ENCODE results near the gene SRMS.

The SRMS gene

DNA sequence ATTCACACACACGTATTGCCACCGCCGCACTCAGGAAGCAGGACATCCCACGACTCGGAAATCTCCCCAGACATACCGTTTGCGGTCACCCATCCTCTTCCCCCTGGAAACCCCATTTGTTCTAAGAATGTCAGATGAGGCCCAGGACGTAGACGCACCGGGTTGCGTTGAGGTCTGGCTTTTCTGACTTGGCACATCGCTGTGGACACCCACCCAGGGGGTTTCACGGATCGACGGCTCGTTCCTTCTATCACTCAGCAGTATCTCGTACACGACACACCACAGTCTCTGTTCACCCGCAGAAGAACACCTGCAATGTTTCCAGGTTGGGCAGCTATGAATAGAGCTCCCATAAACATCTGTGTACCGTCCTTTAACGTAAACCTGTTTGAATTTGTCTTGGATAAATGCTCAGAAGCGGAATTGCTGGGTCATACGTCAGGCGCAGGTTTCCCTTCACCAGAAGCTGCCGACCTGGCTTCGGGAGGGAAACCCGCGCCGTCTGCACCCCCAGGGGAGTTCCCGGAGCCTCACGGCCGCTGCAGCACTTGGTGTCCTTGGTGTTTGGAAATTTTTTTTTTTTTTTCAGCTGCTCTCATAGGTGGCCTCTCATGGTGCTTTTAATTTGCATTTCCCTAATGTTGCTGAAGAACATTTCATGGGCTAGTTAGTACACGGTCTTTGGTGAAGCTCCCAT lies 39.3 kb downstream of the SRMS start:
- no peaks in the 10 kb centered on the region for H3K4me1 Mint-ChIP-seq
- no peaks in the 10 kb centered on the region for H3K36me3 Mint-ChIP-seq (ENCODE audit: insufficient read depth)
- ATAC-seq (replicated peaks; ENCODE audit: extremely low read depth, poor library complexity, severe bottlenecking) (no peak), DNase-seq (ENCODE audit: low spot score in 2 of 2) (no peak)
- peaks cover 74% of the 10 kb centered on the region for H3K27me3 Mint-ChIP-seq
- no peaks in the 10 kb centered on the region for H3K9me3 Mint-ChIP-seq
- no peak overlapping the region for H3K4me3 Mint-ChIP-seq
- H3K27ac Mint-ChIP-seq (ENCODE audit: low read depth): no peak overlapping the region

DNA sequence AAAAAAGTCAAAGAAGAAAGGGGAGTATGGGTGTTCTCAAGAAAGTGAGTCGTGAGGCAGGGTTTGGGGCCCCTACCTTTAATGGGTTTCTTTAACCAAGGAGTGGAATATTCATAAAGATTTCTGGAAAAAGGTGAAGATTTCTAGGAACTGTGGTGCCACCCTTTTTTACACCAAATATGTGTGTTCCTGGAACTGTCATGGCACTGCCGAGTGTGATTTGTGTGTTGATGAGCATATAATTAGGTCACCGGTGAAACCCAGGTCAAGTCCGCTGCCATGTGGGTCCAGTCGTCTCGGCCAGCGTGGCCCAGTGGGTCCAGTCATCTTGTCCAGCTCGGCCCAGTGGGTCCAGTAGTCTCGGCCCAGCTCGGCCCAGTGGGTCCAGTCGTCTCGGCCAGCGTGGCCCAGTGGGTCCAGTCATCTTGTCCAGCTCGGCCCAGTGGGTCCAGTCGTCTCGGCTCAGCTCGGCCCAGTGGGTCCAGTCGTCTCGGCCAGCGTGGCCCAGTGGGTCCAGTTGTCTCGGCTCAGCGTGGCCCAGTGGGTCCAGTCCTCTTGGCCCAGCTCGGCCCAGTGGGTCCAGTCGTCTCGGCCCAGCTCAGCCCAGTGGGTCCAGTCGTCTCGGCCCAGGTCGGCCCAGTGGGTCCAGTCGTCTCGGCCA lies 40.3 kb downstream of the SRMS start:
- Mint-ChIP-seq H3K27me3 (peaks cover 64% of the 10 kb centered on the region), H3K27ac (ENCODE audit: low read depth) (no peak overlapping the region)

DNA sequence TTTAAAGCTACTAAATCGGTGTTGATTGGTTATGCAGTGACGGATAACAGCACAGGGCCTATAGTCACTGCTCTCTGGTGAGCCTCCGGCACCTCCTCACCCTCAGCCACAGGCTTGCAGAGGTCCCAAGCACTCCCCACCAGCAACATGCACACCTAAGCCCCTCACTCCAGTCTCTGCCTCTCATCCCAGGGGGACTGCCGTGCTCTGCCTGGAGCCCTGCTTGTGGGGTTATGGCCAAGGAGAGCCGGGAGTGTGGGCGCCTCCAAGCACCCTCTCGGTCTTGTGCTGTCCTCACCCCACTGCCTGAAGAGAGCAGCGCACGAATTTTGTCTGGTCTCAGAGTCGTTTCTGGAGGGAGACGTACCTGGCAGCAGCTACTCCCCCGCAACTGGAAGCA lies 41.8 kb downstream of the SRMS start:
- Mint-ChIP-seq H3K27me3 (peaks cover 53% of the 10 kb centered on the region), H3K9me3 (no peaks in the 10 kb centered on the region)

More for the DNA sequence above, 40.3 kb downstream of the SRMS start:
- H3K4me1 Mint-ChIP-seq: no peaks in the 10 kb centered on the region
- H3K9me3 Mint-ChIP-seq: no peaks in the 10 kb centered on the region
- ATAC-seq (replicated peaks; ENCODE audit: extremely low read depth, poor library complexity, severe bottlenecking) (no peak), DNase-seq (ENCODE audit: low spot score in 2 of 2) (no peak)
- no peaks in the 10 kb centered on the region for H3K36me3 Mint-ChIP-seq (ENCODE audit: insufficient read depth)
- no peak overlapping the region for H3K4me3 Mint-ChIP-seq

DNA sequence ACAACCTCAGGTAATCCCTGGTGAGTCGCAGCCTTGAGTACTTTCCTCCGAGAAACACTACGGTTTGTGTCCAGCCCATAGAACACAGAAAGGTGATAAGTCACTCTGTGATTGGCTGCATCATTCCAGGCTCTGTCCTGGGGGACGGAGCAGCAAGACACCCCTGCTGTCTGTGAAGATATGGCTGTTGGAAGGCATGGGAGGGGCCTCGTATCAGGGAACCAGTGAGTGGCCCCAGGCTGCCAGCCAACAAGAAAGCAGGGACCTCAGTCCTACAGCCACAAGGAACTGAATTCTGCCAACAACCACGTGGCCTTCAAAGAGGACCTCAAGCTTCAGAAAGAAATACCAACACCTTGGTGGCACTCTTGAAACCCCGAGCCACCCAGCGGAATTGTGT lies 42.3 kb downstream of the SRMS start:
- H3K9me3 Mint-ChIP-seq: no peaks in the 10 kb centered on the region
- no peaks in the 10 kb centered on the region for H3K4me1 Mint-ChIP-seq
- H3K27ac Mint-ChIP-seq (ENCODE audit: low read depth): no peak overlapping the region
- DNase-seq (ENCODE audit: low spot score in 2 of 2) (no peak), ATAC-seq (replicated peaks; ENCODE audit: extremely low read depth, poor library complexity, severe bottlenecking) (no peak)
- H3K4me3 Mint-ChIP-seq: no peak overlapping the region
- H3K36me3 Mint-ChIP-seq (ENCODE audit: insufficient read depth): no peaks in the 10 kb centered on the region
- H3K27me3 Mint-ChIP-seq: peaks cover 48% of the 10 kb centered on the region

More for the DNA sequence above, 41.8 kb downstream of the SRMS start:
- DNase-seq (ENCODE audit: low spot score in 2 of 2) (no peak), ATAC-seq (replicated peaks; ENCODE audit: extremely low read depth, poor library complexity, severe bottlenecking) (no peak)
- no peak overlapping the region for H3K27ac Mint-ChIP-seq (ENCODE audit: low read depth)
- no peaks in the 10 kb centered on the region for H3K36me3 Mint-ChIP-seq (ENCODE audit: insufficient read depth)
- H3K4me3 Mint-ChIP-seq: no peak overlapping the region
- H3K4me1 Mint-ChIP-seq: no peaks in the 10 kb centered on the region

DNA sequence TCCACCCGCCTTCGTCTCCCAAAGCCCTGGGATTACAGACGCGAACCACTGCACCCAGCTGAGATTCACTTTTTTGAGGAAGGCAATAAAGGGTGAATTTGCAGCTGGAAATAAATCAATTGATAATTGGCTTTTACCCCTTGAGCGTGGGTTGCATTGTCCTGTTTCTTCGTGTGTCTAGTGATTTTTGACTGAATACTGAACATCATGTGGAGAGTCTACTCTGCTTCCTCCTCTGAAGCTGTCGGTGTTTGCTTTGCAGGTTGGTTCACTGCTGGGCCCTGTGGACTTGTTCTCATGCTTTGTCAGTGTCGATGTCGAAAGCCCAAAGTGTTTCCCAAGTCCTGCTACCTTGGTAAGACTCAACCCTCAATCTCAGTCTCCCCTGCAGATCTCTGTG lies 42.9 kb downstream of the SRMS start:
- Mint-ChIP-seq H3K36me3 (ENCODE audit: insufficient read depth) (peaks cover 1% of the 10 kb centered on the region), H3K27ac (ENCODE audit: low read depth) (no peak overlapping the region), H3K4me1 (no peaks in the 10 kb centered on the region), H3K4me3 (no peak overlapping the region), H3K9me3 (no peaks in the 10 kb centered on the region), H3K27me3 (peaks cover 42% of the 10 kb centered on the region)
- no peak for ATAC-seq (replicated peaks; ENCODE audit: extremely low read depth, poor library complexity, severe bottlenecking)
- no peak for DNase-seq (ENCODE audit: low spot score in 2 of 2)

DNA sequence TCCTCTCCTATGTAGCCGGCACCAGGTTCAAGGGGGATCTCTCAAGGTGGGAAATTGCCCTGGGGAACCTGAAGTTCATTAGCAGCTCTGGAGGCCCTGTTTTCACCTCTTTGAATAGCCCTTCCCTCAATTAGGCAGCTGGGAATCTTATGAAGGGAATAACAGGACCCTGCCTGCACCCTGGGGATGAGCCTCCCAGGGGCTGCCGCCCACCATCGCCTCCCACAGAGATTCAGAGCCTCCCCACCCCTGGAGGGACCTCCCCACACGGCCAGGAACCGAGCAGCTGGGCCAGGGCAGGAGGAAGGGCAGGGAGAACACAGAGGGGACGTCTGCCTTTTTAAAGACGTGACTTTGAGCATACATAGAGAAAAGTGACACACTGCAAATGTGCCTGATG lies 44.0 kb downstream of the SRMS start:
- H3K4me1 Mint-ChIP-seq: no peaks in the 10 kb centered on the region
- peaks cover 31% of the 10 kb centered on the region for H3K27me3 Mint-ChIP-seq
- H3K36me3 Mint-ChIP-seq (ENCODE audit: insufficient read depth): peaks cover 1% of the 10 kb centered on the region
- no peak overlapping the region for H3K4me3 Mint-ChIP-seq
- ATAC-seq (replicated peaks; ENCODE audit: extremely low read depth, poor library complexity, severe bottlenecking) (no peak), DNase-seq (ENCODE audit: low spot score in 2 of 2) (no peak)
- H3K9me3 Mint-ChIP-seq: no peaks in the 10 kb centered on the region
- no peak overlapping the region for H3K27ac Mint-ChIP-seq (ENCODE audit: low read depth)

DNA sequence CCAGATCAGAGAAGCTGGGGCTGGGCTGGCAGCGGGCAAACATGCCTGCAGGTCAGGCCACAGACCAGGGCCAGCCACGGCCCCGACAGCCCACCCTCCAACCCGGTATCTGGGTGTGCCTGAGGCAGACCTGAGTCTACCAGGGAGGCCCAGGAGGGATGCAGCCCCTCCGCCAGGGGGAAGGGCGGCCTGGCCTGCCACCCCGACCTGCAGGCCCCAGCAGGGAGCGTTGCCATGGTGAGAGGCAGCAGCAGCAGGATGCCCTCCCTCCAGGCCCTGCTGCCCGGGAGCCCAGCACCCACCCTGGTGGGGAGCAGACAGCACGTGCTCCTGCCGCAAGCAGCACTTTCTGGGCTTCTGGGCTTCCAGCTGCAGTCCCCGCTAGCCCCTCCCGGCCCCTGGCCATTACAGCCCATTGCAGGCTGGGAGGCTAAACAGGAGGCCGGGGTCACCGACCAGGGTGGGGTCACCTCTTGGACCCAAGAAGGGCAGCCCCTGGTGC lies 44.8 kb downstream of the SRMS start:
- H3K4me3 Mint-ChIP-seq: no peak overlapping the region
- no peaks in the 10 kb centered on the region for H3K9me3 Mint-ChIP-seq
- no peaks in the 10 kb centered on the region for H3K4me1 Mint-ChIP-seq
- H3K27me3 Mint-ChIP-seq: peaks cover 25% of the 10 kb centered on the region
- H3K36me3 Mint-ChIP-seq (ENCODE audit: insufficient read depth): peaks cover 2% of the 10 kb centered on the region
- DNase-seq (ENCODE audit: low spot score in 2 of 2) (no peak), ATAC-seq (replicated peaks; ENCODE audit: extremely low read depth, poor library complexity, severe bottlenecking) (no peak)
- H3K27ac Mint-ChIP-seq (ENCODE audit: low read depth): no peak overlapping the region

DNA sequence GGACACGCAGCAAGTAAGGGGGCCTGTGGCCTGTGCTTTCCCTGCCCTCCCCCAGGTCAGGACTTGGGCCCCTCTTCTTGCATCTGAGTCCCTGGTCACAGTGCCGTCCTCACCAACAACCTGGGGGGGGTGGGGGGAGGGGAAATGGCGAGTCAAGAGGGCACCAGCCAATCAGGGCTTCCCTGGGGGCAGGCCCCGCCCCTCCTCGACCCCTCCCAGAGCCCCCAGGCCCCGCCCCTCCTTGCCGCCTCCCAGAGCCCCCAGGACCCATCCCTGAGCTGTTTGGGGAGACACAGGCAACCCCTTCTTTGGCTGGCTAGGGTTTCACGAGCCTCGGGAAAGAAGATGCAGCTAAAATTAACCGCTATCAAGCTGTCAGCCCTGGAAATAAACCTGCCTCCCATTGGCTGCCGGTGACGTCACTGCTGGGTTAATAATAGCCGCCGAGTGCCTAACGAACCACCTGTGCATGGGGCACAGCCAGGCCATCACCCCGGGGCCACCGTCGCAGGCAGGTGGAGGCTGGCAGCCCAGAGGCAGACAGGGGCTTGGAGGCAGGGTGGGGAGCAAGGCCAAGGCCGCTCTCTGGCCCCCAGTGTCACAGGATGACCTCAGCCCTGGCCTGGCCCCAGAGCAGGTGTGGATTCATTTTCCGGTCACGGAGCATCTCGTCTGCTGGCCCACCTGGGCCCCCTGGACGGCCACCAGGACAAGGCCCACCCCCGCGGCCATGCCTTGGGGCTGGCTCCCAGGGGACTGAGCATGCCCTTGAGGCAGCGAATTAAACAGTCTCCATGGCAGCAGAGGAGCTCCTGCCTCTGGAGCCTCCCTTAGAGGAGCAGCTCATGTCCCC lies 45.5 kb downstream of the SRMS start:
- Mint-ChIP-seq H3K4me3 (no peak overlapping the region), H3K27me3 (peaks cover 28% of the 10 kb centered on the region), H3K4me1 (no peaks in the 10 kb centered on the region), H3K36me3 (ENCODE audit: insufficient read depth) (peaks cover 2% of the 10 kb centered on the region), H3K9me3 (no peaks in the 10 kb centered on the region), H3K27ac (ENCODE audit: low read depth) (no peak overlapping the region)
- ATAC-seq (replicated peaks; ENCODE audit: extremely low read depth, poor library complexity, severe bottlenecking) (no peak), DNase-seq (ENCODE audit: low spot score in 2 of 2) (no peak)

DNA sequence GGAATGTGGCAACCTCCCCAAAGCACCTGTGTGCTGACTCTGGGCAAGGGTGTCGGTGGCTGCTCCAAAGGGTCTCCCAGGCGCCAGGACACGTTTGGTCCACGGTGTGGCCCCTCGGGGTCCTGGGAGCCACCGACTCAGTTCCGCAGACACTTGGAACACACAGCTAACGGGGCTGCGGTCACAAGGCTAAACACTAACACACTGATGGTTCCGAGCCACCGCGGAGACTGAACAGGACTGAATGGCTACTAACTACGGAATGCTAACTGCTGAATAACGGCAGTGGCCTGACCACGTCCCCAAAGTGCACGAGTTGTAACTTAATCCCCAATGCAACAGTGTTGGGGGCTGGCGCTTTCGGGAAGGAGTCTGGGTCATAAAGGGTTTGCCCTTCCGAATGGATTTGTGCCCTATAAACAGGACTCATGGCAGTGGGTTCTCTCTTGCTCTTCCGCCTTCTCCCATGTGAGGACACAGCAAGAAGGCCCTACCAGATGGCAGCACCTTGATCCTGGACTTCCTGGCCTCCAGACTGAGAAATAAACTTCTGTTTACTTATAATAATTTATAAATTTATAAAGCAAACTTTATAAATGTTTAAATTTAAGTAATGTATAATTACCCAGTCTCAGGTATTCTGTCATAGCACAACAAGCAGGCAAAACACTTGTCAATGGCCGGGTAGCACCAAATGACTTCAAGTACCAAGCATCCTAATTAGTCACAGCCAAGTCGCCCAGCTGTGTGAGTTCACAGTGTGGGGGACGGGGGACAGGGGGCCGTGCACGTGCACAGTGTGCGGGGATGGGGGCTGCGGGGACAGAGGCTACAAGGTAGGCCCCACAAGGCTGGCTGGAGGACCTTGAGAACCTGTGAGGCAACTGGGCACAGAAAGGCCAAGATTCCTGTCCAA lies 46.4 kb downstream of the SRMS start:
- peaks cover 23% of the 10 kb centered on the region for H3K27me3 Mint-ChIP-seq

DNA sequence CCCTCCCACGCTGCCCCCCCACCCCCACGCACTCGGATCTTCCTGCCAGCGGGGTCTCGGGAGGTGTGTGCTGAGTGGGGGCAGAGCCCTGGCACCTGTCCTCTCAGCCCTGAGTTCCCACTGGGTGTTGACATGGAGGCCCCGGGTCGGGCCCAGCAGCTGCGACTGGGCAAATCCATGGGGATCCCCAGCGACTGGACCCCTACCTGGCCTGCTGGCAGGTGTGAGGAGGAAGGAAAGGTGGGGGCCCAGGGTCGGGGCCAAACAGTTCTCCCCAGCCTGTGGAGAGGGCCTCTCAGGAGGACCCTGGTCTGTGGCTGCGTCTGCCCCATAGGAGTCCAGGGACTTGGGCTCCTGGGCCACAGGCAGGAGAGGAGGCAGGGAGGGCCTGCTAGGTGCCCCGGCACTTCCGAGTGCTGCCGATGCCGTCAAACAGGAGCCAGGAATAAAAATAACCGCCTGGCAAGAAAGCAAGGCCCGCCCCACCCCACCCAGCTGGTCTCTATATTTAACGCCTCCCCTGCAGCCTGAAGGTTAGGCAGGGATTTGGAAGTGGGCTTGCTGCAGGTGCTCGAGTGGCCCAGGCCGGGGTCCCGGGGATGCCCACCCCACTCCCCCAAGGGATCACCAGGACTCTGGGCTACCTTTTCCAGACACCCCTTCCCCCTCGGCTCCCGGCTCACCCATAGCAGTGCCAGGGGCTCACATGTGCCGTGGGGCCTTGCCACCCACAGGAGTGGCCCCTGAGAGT lies 47.2 kb downstream of the SRMS start:
- peaks cover 20% of the 10 kb centered on the region for H3K27me3 Mint-ChIP-seq
- peaks cover 2% of the 10 kb centered on the region for H3K36me3 Mint-ChIP-seq (ENCODE audit: insufficient read depth)
- no peak for DNase-seq (ENCODE audit: low spot score in 2 of 2)
- H3K9me3 Mint-ChIP-seq: no peaks in the 10 kb centered on the region
- H3K27ac Mint-ChIP-seq (ENCODE audit: low read depth): no peak overlapping the region
- no peaks in the 10 kb centered on the region for H3K4me1 Mint-ChIP-seq
- H3K4me3 Mint-ChIP-seq: no peak overlapping the region
- no peak for ATAC-seq (replicated peaks; ENCODE audit: extremely low read depth, poor library complexity, severe bottlenecking)

More for the DNA sequence above, 46.4 kb downstream of the SRMS start:
- DNase-seq (ENCODE audit: low spot score in 2 of 2): no peak
- Mint-ChIP-seq H3K4me3 (no peak overlapping the region), H3K27ac (ENCODE audit: low read depth) (no peak overlapping the region), H3K36me3 (ENCODE audit: insufficient read depth) (peaks cover 2% of the 10 kb centered on the region), H3K4me1 (no peaks in the 10 kb centered on the region), H3K9me3 (no peaks in the 10 kb centered on the region)
- ATAC-seq (replicated peaks; ENCODE audit: extremely low read depth, poor library complexity, severe bottlenecking): no peak

DNA sequence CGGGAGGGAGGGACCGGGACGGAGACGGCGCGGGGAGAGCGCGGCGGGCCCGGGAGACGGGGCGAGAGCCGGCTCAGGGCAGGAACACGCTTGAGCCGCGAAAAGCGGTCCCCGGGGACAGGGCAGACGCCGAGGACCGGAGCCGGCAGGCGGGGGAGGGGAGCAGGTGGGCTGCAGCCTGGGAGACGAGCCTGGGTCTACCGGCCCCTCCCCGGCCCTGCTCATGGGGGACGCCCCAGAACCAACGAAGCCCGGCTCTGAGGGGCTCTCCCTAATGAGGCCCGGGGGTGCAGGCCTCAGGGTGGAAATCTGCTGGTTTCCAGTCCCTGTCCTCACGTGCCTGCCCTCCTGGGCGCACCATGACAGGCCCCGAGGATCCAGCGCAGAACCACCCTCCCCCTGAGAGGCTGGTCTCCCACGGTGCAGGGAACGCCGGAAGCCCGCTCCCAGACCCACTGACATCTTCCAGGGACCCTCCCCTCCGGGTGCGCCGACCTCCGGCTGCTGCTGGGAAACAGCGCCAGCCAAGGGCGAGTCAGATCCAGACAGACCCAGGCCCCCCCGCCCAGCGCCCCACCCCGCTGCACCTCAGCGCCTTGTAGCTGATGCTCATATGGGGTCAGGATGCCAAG lies 48.1 kb downstream of the SRMS start:
- peaks cover 12% of the 10 kb centered on the region for H3K27me3 Mint-ChIP-seq
- DNase-seq (ENCODE audit: low spot score in 2 of 2) (no peak), ATAC-seq (replicated peaks; ENCODE audit: extremely low read depth, poor library complexity, severe bottlenecking) (no peak)
- no peaks in the 10 kb centered on the region for H3K4me1 Mint-ChIP-seq
- no peak overlapping the region for H3K27ac Mint-ChIP-seq (ENCODE audit: low read depth)
- no peaks in the 10 kb centered on the region for H3K9me3 Mint-ChIP-seq
- peaks cover 2% of the 10 kb centered on the region for H3K36me3 Mint-ChIP-seq (ENCODE audit: insufficient read depth)
- H3K4me3 Mint-ChIP-seq: no peak overlapping the region

All from central memory CD8-positive, alpha-beta T cell (primary cell).